Tibial nerve (tissue), 4 donors: ENCODE data around the gene REPS2.

Experiments used
- EP300 ChIP-seq, 2 donors: sonication (generic); formaldehyde crosslinking; IDR thresholded peaks; one replicate each; pipeline ENCODE4 v1.6.1; 2017; ENCODE audit warnings: antibody characterized with exemption in 2 of 2, mild to moderate bottlenecking in 1 of 2
- TF ChIP-seq, protein P1 (sequence below), 5 experiments: fragments of 200-600 bp in 3 of 5; fragments of 450-650 bp in 2 of 5; sonication (generic) in 3 of 5; IDR thresholded peaks; one replicate each; pipeline ENCODE4 v1.5.1; 2016 to 2019; ENCODE audit warnings: antibody characterized with exemption in 5 of 5, mild to moderate bottlenecking in 3 of 5, moderate library complexity in 2 of 5

DNA sequence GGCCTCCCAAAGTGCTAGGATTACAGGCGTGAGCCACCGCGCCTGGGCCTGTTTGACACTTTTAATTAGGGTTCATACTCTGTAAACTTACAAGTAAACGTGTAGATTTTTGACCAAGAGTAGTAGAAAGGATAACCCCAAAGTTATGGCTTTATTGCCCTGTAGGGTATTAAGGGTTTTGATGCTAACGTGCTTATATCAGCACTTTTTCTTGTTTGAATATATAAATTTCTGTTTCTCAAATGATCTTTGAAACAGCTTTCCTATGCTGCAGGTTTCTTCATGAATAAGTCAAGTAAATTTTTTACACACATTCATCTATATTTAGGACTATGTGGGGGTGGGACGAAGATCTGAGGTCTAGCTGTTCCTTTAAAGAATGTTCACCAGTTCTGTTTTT, 29.3 kb upstream of the REPS2 start:
- no peak for TF ChIP-seq EP300 (IDR thresholded peaks at IDR 0.05)
- TF ChIP-seq, protein P1, sequence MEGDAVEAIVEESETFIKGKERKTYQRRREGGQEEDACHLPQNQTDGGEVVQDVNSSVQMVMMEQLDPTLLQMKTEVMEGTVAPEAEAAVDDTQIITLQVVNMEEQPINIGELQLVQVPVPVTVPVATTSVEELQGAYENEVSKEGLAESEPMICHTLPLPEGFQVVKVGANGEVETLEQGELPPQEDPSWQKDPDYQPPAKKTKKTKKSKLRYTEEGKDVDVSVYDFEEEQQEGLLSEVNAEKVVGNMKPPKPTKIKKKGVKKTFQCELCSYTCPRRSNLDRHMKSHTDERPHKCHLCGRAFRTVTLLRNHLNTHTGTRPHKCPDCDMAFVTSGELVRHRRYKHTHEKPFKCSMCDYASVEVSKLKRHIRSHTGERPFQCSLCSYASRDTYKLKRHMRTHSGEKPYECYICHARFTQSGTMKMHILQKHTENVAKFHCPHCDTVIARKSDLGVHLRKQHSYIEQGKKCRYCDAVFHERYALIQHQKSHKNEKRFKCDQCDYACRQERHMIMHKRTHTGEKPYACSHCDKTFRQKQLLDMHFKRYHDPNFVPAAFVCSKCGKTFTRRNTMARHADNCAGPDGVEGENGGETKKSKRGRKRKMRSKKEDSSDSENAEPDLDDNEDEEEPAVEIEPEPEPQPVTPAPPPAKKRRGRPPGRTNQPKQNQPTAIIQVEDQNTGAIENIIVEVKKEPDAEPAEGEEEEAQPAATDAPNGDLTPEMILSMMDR (IDR thresholded peaks at IDR 0.05) = no peak
